LNCaP clone FGC (cell line): ENCODE measurements around the gene POLD3.

Experiments
- DNase-seq: peaks from one replicate; pipeline ENCODE4 v3.0.0-alpha.2; 2011; ENCODE audit warnings: low read depth
- H3K4me3 ChIP-seq: 2 replicates; pipeline ENCODE4 v1.5.1; 2011; ENCODE audit warnings: mild to moderate bottlenecking, low read depth, low read length, control low read depth
- TF ChIP-seq, protein P1 (sequence below): IDR thresholded peaks from 2 replicates; pipeline ENCODE4 v1.5.1; 2012; ENCODE audit warnings: mild to moderate bottlenecking; ENCODE audit not compliant: control insufficient read depth, insufficient read depth; ENCODE audit errors: extremely low read depth

Gene POLD3

DNA sequence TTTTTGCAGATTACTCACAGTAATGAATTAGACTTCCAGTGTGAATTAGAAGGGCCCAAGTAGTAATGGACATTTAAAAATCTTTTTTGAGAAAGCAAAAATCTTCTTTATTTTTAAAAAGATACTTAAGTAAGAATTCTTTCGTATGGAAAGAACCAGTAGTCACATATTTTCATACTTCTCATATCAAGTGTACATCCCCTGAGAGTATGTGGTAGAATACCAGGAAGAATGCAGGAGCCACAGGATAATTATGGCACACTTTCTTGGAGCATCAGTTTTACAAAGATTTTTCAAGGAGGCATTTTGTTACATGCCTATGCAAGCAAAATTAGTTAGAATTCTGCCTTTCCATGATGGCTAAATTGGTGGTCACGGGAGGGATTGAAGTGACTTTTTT is 28.1 kb downstream of the POLD3 start:
- no peak for DNase-seq
- H3K4me3 ChIP-seq, result no peak overlapping the region
- TF ChIP-seq, protein P1, sequence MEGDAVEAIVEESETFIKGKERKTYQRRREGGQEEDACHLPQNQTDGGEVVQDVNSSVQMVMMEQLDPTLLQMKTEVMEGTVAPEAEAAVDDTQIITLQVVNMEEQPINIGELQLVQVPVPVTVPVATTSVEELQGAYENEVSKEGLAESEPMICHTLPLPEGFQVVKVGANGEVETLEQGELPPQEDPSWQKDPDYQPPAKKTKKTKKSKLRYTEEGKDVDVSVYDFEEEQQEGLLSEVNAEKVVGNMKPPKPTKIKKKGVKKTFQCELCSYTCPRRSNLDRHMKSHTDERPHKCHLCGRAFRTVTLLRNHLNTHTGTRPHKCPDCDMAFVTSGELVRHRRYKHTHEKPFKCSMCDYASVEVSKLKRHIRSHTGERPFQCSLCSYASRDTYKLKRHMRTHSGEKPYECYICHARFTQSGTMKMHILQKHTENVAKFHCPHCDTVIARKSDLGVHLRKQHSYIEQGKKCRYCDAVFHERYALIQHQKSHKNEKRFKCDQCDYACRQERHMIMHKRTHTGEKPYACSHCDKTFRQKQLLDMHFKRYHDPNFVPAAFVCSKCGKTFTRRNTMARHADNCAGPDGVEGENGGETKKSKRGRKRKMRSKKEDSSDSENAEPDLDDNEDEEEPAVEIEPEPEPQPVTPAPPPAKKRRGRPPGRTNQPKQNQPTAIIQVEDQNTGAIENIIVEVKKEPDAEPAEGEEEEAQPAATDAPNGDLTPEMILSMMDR, result no peak

DNA sequence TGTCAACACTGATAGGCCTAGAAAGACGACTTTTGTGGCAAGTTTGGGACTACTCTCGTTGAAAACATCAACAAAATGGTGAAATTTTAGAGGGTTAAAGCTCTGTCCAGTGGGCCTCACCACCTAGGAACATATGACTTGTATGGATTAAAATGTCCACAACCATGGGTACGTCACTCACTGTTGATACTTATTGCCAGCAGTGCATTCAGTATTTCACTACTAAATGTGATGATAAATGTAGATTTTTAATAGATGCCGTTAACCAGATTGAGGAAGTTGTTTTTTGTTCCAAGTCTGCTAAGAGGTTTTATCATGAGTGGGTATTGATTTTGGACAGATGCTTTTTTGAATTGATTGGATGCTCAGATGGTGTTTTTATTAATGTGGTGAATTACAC is 33.7 kb downstream of the POLD3 start:
- TF ChIP-seq, protein P1, result no peak
- H3K4me3 ChIP-seq, result no peak overlapping the region
- no peak for DNase-seq

DNA sequence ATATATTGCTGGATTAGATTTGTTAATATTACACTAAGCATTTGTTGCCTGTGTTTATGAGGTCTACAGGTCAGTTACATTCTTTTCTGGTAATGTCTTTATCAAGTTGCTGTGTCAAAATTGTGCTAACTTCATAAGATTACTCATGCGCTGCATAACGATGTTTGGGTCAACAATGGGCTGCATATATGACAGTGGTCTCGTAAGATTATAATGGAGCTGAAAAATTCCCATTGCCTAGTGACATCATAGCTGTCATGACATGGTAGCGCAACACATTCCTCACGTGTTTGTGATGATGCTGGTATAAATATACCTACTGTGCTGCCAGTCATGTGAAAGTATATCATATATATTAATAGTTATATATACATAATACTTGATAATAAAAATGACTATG is 34.2 kb downstream of the POLD3 start:
- H3K4me3 ChIP-seq, result no peak overlapping the region
- DNase-seq, result no peak
- TF ChIP-seq, protein P1, result no peak

DNA sequence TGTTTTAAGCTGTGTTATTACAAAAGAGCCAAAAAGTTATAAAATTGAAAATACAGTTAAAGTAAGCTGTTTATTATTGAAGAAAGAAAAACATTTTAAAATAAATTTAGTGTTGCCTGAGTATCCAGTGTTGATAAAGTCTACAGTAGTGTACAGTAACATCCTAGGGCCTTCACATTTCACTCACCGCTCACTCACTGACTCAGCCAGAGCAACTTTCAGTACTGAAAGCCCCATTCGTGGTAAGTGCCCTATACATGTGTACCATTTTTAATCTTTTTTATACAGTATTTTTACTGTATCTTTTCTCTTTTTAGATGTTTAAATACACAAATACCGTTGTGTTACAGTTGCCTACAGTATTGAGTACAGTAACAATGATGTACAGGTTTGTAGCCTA is 35.0 kb downstream of the POLD3 start:
- TF ChIP-seq, protein P1, result no peak
- DNase-seq, result no peak
- H3K4me3 ChIP-seq, result no peak overlapping the region

DNA sequence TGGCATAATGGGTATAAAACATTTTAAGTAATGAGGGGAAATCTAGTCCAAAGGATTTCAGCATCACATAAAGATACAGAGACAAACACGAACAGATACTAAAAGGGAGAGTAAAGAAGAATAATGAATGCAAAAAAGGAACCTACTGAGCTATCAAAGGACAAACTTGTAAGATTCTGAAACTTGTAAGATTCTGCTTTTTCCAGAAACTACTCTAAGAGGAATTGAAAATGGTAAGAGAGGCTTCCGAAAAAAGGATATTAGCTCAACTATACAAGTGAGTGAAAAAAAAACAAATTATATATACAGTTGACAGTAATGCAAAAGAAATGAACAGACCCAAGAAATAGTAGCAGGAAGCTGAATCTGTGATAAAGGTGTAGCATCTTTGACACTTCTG is 37.7 kb downstream of the POLD3 start:
- DNase-seq, result no peak
- H3K4me3 ChIP-seq, result no peak overlapping the region
- TF ChIP-seq, protein P1, result no peak

DNA sequence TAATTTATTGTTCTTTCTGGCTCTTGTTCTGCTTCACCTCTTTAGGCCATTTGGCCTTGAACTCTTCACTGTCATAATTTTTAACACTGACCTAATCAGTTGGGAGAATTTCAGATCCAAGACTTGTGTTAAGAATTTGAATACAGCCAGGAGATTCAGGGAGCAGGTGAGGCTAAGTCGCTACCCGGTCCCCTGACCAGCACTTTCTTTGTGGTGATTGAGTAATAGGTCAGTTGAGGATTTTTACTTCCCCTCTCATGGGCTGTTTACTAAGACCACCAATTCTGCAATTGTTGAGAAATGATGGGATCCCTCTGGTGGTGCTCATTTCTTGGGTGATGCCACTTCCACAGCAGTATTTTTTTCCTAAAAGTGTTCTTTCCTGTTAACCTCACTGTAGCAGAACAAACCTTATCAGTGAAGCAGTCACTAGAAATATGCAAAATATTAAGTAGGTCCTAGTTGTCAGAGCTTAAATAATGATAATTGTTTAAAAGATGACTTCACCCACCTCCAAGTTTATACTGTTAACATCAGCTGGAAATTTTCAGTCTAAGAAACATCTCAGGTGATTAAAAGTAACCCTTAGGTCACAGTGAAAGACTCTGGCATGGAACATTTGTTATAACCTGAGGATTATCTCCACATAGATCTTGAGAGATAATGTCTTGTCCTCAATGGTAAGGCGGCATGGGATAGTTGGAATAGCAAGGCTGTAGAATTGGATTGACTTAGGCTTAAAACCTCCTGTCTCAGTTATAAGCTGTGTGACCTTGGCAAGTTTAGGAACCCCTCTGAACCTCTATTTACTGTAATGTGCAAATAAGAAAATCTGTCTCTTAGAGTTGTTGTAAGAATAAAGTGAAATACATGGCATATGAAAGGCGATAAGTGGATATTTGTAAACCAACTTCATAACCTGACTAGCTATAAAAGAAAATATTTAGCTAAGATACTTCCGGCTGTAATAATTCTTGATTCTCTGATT is 41.3 kb downstream of the POLD3 start:
- TF ChIP-seq, protein P1, result no peak
- DNase-seq, result no peak
- H3K4me3 ChIP-seq, result no peak overlapping the region
